H1 (cell line): Measurements from ENCODE around the gene IL6R. TPM values are rescaled to one million over a fixed set of nuclear protein-coding genes. Genes with fewer than 3 reads are reported as not detected.
"Not testable (repeated sequence)": the region's sequence is repeated elsewhere in the genome, so short reads cannot be mapped to it uniquely, and the experiment has no call there.

Experiments
- CTCF ChIA-PET: fragments of 300-600 bp; sonication (Branson Sonifier 250); formaldehyde crosslinking; loops from one replicate; lab custom pipeline; 2021; ENCODE audit not compliant: partially characterized antibody; lab: Charles Lee
- POLR2A ChIA-PET: fragments of 300-600 bp; sonication (Branson Sonifier 250); formaldehyde crosslinking; loops from one replicate; lab custom pipeline; 2021; ENCODE audit warnings: inconsistent platforms; ENCODE audit not compliant: partially characterized antibody; lab: Charles Lee
- DNase-seq, 2 experiments: peaks; one replicate each; pipeline versions ENCODE4 v3.0.0 to v3.0.0-alpha.2; 2010 to 2022; ENCODE audit warnings: low spot score in 2 of 2, low read depth in 1 of 2, mixed read lengths in 1 of 2
- FAIRE-seq: peaks from 2 replicates; lab custom pipeline; 2011; peaks lifted over from hg19 to GRCh38; lab: Jason Lieb, UNC
- H2AFZ ChIP-seq: 2 replicates; pipeline ENCODE4 v1.8.1; 2012; ENCODE audit warnings: low read length, inconsistent platforms
- H2AK5ac ChIP-seq: 2 replicates; pipeline ENCODE4 v1.6.1; 2013; ENCODE audit warnings: low read depth, low read length
- H2BK120ac ChIP-seq: replicated peaks from 2 replicates; pipeline ENCODE3; 2013; ENCODE audit warnings: low read depth, low read length, inconsistent platforms
- H2BK12ac ChIP-seq: 2 replicates; pipeline ENCODE4 v1.6.1; 2013; ENCODE audit warnings: low read depth, low read length
- H2BK15ac ChIP-seq: 2 replicates; pipeline ENCODE4 v1.6.1; 2013; ENCODE audit warnings: low read length
- H2BK20ac ChIP-seq: 2 replicates; pipeline ENCODE4 v1.6.1; 2013; ENCODE audit warnings: low read length
- H2BK5ac ChIP-seq: 2 replicates; pipeline ENCODE4 v1.6.1; 2013; ENCODE audit warnings: low read depth, low read length
- H3K14ac ChIP-seq: 2 replicates; pipeline ENCODE4 v1.6.1; 2013; ENCODE audit warnings: inconsistent platforms; ENCODE audit not compliant: insufficient read length
- H3K18ac ChIP-seq: 2 replicates; pipeline ENCODE4 v1.6.1; 2013; ENCODE audit warnings: low read length; ENCODE audit errors: extremely low read depth
- H3K23ac ChIP-seq: 2 replicates; pipeline ENCODE4 v1.6.1; 2013; ENCODE audit warnings: inconsistent platforms; ENCODE audit not compliant: insufficient read length
- H3K23me2 ChIP-seq: 2 replicates; pipeline ENCODE4 v1.6.1; 2013; ENCODE audit warnings: low read depth, low read length
- H3K27ac ChIP-seq: 2 replicates; pipeline ENCODE4 v1.6.1; 2011; ENCODE audit warnings: low read depth, low read length, inconsistent platforms
- H3K27me3 ChIP-seq, 4 experiments: replicated peaks in 1 of 4; 1 replicate in 1 of 4; 2 replicates in 3 of 4; pipeline versions ENCODE4 v1.6.1 to v1.8.1; 2011 to 2013; ENCODE audit warnings: low read length in 3 of 4, mild to moderate bottlenecking in 3 of 4, inconsistent platforms in 2 of 4, mixed read lengths in 2 of 4, moderate library complexity in 1 of 4; ENCODE audit not compliant: control insufficient read depth in 3 of 4, insufficient read depth in 3 of 4; ENCODE audit errors: extremely low read depth in 1 of 4
- H3K36me3 ChIP-seq, 4 experiments: 2 replicates each; pipeline versions ENCODE4 v1.6.1 to v1.8.1; 2011 to 2013; ENCODE audit warnings: mild to moderate bottlenecking in 4 of 4, low read length in 3 of 4, moderate library complexity in 2 of 4, control low read depth in 1 of 4, inconsistent platforms in 1 of 4; ENCODE audit not compliant: insufficient read depth in 4 of 4, control insufficient read depth in 2 of 4
- H3K4ac ChIP-seq: replicated peaks from 2 replicates; pipeline ENCODE3; 2013; ENCODE audit warnings: low read length, low read depth, mixed read lengths, inconsistent platforms; ENCODE audit not compliant: insufficient read length
- H3K4me1 ChIP-seq, 4 experiments: replicated peaks in 1 of 4; 1 replicate in 1 of 4; 2 replicates in 3 of 4; pipeline versions ENCODE4 v1.6.1 to v1.8.1; 2011 to 2013; ENCODE audit warnings: low read length in 3 of 4, inconsistent platforms in 2 of 4, mixed read lengths in 1 of 4; ENCODE audit not compliant: insufficient read depth in 4 of 4, control insufficient read depth in 3 of 4
- H3K4me2 ChIP-seq, 2 experiments: 2 replicates each; pipeline versions ENCODE4 v1.6.1 to v1.8.1; 2011 to 2013; ENCODE audit warnings: low read depth in 2 of 2, low read length in 2 of 2, control low read depth in 1 of 2, inconsistent platforms in 1 of 2, mild to moderate bottlenecking in 1 of 2; ENCODE audit not compliant: insufficient read depth in 1 of 2
- H3K4me3 ChIP-seq, 4 experiments: fragments of 200-600, 300-600 bp in 1 of 4; sonication (generic), shearing (Covaris generic), sonication (Bioruptor Twin) in 1 of 4; 2 replicates each; pipeline versions ENCODE4 v1.5.1 to v1.8.1; 2011 to 2016; ENCODE audit warnings: low read length in 4 of 4, low read depth in 3 of 4, control low read depth in 2 of 4, inconsistent platforms in 2 of 4, mild to moderate bottlenecking in 2 of 4, mixed read lengths in 1 of 4, moderate library complexity in 1 of 4; ENCODE audit not compliant: insufficient read depth in 2 of 4; ENCODE audit errors: extremely low read depth in 1 of 4
- H3K56ac ChIP-seq: replicated peaks from 2 replicates; pipeline ENCODE3; 2013; ENCODE audit warnings: low read depth, mild to moderate bottlenecking, mixed read lengths, low read length, inconsistent platforms; ENCODE audit not compliant: insufficient read length
- H3K79me1 ChIP-seq: 2 replicates; pipeline ENCODE4 v1.6.1; 2013; ENCODE audit warnings: low read depth, low read length, control low read depth
- H3K79me2 ChIP-seq, 2 experiments: 2 replicates each; pipeline versions ENCODE4 v1.6.1 to v1.8.1; 2012 to 2013; ENCODE audit warnings: low read length in 2 of 2, mild to moderate bottlenecking in 2 of 2, inconsistent platforms in 1 of 2; ENCODE audit not compliant: insufficient read depth in 2 of 2, control insufficient read depth in 1 of 2
- H3K9ac ChIP-seq, 4 experiments: replicated peaks in 1 of 4; 1 replicate in 1 of 4; 2 replicates in 3 of 4; pipeline versions ENCODE4 v1.6.1 to v1.8.1; 2011 to 2013; ENCODE audit warnings: low read depth in 3 of 4, low read length in 3 of 4, control low read depth in 2 of 4, mild to moderate bottlenecking in 2 of 4, moderate library complexity in 2 of 4, inconsistent platforms in 1 of 4; ENCODE audit errors: extremely low read depth in 1 of 4
- H3K9me3 ChIP-seq, 2 experiments: 2 replicates each; pipeline versions ENCODE4 v1.6.1 to v1.8.1; 2012 to 2013; ENCODE audit warnings: mild to moderate bottlenecking in 2 of 2, moderate library complexity in 2 of 2, control low read depth in 1 of 2, inconsistent platforms in 1 of 2, low read depth in 1 of 2, low read length in 1 of 2, mixed read lengths in 1 of 2; ENCODE audit not compliant: insufficient read depth in 2 of 2
- H4K20me1 ChIP-seq, 2 experiments: replicated peaks in 1 of 2; 2 replicates each; pipeline versions ENCODE3 to v1.8.1; 2011 to 2013; ENCODE audit warnings: inconsistent platforms in 2 of 2, low read length in 2 of 2, mild to moderate bottlenecking in 1 of 2; ENCODE audit not compliant: insufficient read depth in 2 of 2, control insufficient read depth in 1 of 2
- H4K5ac ChIP-seq: 2 replicates; pipeline ENCODE4 v1.6.1; 2013; ENCODE audit warnings: low read length, low read depth, mixed read lengths, inconsistent platforms; ENCODE audit not compliant: insufficient read length
- H4K8ac ChIP-seq: 2 replicates; pipeline ENCODE4 v1.8.0; 2013; ENCODE audit warnings: mild to moderate bottlenecking, moderate library complexity, low read length, inconsistent platforms; ENCODE audit not compliant: insufficient read depth; ENCODE audit errors: extremely low read depth
- H4K91ac ChIP-seq: replicated peaks from 2 replicates; pipeline ENCODE3; 2013; ENCODE audit warnings: low read length, mixed read lengths, inconsistent platforms; ENCODE audit not compliant: insufficient read length
- WGBS, 2 experiments: shearing (Covaris generic) in 1 of 2; methylation state at CpG; one replicate each; pipeline versions ENCODE4 v1.1.6 to v1.1.7; 2013 to 2015; ENCODE audit warnings: low lambda C conversion rate in 2 of 2, mixed read lengths in 2 of 2, inconsistent platforms in 1 of 2, low coverage in 1 of 2, missing lambda C conversion rate in 1 of 2; ENCODE audit not compliant: insufficient replicate concordance in 2 of 2, insufficient coverage in 1 of 2, insufficient read length in 1 of 2; ENCODE audit errors: extremely low coverage in 1 of 2, missing lambda C conversion rate in 1 of 2; 5-methylcytosine and 5-hydroxymethylcytosine counted together
- polyA plus RNA-seq, 7 experiments: library from polyadenylated mRNA; depleted of rRNA in 3 of 7; stranded (reverse) in 5 of 7; unstranded in 2 of 7; fragments of >200 nt in 5 of 7; fragments of 200-250 nt in 2 of 7; gene quantifications; 1 replicate in 5 of 7; 2 replicates in 1 of 7; 4 replicates in 1 of 7; pipeline versions ENCODE4 v1.2.1 to v1.2.3, GENCODE V29; 2011 to 2013; ENCODE audit warnings: missing spikeins in 2 of 7, mixed read lengths in 2 of 7
- total RNA-seq: library from RNA; stranded (reverse); fragmentation: NEBNext Ultra II Directional; extraction: Animal tissue kit (Norgen Biotek cat#: 25700); gene quantifications from 2 replicates; pipeline ENCODE4 v1.2.1, GENCODE V29; 2021

Gene IL6R
- total and polyA plus RNA-seq, 2 of the 8 experiments (the other 6 are each of a cell fraction or from before 2014, with no cell fraction given), result 2.3 to 3.0 TPM

GRCh38 chr1:154486756-154487155 lies 81.6 kb downstream of the IL6R start:
- 83% methylated on average over 5 of the region's 5 CpGs; no CpG with 5 or more reads in 1 of the 2 experiments for WGBS, 2 experiments
- CTCF ChIA-PET, result interaction anchor here (1.1 to 3.5 kb wide), 3 partner anchors 13 to 152 kb away, joined by 3 to 25 read pairs (median 3); no protein-coding TSS in a partner anchor
- H3K9me3 ChIP-seq, result not testable (repeated sequence)

More at GRCh38 chr1:154486756-154487155, 81.6 kb downstream of the IL6R start:
- H2AK5ac ChIP-seq, H2BK15ac ChIP-seq, H3K9ac ChIP-seq, H2BK5ac ChIP-seq, H3K27ac ChIP-seq, H3K23me2 ChIP-seq, H3K14ac ChIP-seq, H3K23ac ChIP-seq, H3K79me1 ChIP-seq, H3K4ac ChIP-seq, DNase-seq, H2BK20ac ChIP-seq, H3K56ac ChIP-seq, H4K8ac ChIP-seq, H2BK12ac ChIP-seq, FAIRE-seq, H3K18ac ChIP-seq, H2AFZ ChIP-seq, H3K27me3 ChIP-seq, H3K4me2 ChIP-seq, POLR2A ChIA-PET, H4K5ac ChIP-seq, H4K20me1 ChIP-seq, H4K91ac ChIP-seq, H3K36me3 ChIP-seq, H2BK120ac ChIP-seq, H3K4me3 ChIP-seq, H3K79me2 ChIP-seq, H3K4me1 ChIP-seq: not testable (repeated sequence)
